DMS53 treated with DMSO at 0.1 percent for 48 hours (cell line): Measurements from ENCODE around the gene STMN1.

ENCODE experiments used
- DNase-seq: peaks from one replicate; lab custom pipeline; 2025; ENCODE audit not compliant: unreplicated experiment; lab: John Stamatoyannopoulos, UW

Gene STMN1

DNA sequence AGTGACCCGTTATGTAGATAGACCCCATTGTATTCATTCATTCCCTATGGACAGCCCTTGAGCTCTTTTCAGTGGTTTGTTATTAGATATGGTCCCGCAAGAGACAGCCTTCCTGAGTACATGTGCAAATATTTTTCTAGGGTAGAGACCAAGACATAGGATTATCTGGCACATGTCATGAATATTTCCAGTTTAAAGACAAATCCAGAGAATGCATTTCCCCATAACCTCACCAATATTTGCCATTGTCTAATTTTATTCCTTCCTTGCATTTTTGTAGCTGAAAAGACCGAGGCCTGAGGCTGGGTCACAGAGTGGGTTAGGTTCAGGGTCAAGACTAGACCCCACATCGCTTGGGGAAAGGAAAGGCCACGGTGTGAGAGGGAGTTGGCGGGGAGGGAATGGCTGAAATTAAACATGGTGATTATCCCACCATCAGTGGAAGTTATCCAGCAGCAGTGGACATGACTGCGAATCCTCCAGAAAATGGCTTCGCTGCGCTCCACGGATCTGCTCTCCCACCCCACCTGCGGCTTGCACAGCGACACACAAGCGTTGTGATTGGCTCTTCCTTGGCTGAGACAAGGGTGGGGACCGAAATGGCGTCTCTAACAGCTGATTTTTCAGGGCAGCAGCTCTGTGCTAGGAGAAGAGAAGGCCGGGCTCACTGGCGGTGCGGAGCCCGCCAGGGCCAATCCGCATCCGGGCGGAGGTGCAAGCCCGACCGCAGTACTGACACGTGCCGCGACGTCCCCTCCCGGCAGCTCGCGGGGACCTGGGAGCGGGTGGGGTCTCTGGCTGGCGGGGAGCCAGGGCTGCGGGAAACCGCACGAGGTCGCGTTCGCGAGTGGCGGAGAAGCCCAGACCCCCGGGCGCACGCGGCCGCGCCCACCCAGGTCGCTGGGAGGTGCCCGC, 16.1 kb upstream of the STMN1 start:
- peak; percentile 16 for DNase-seq

DNA sequence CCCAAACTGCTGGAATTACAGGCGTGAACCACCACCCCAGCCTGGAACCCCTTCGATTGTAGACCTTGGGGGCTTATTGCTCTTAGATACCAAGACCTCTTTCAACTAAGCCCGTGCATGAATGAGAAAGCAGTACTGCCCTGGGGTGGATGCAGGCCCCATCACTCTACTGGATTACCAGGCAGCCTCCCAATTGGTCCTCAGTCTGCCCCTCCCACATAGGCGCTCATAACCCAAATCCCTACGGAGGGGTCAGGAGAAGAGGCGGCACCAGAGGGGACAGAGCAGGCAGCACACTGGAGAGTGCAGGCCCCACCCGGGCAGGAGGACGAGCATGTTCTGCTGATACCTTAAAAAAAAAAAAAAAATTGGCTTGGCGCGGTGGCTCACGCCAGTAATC, 12.4 kb upstream of the STMN1 start:
- no peak for DNase-seq

DNA sequence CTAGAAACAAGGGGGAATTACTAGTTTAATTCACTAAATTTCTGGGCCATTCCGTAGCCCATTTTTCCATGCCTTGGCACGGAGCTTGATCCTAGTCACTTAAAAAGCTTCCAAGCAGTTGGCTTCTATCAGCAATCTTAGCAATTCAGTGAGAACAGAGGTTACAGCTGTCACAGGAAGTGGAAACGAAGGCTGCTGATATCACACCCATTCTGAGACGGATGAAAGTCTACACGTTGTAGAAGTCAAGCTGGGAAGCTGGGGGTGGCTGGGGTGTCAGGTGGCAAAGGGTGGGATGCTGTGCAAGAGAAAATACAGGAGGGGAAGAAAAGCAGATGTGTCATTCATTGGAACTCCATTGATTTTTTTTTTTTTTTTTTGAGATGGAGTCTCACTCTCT, 11.8 kb upstream of the STMN1 start:
- DNase-seq = no peak

DNA sequence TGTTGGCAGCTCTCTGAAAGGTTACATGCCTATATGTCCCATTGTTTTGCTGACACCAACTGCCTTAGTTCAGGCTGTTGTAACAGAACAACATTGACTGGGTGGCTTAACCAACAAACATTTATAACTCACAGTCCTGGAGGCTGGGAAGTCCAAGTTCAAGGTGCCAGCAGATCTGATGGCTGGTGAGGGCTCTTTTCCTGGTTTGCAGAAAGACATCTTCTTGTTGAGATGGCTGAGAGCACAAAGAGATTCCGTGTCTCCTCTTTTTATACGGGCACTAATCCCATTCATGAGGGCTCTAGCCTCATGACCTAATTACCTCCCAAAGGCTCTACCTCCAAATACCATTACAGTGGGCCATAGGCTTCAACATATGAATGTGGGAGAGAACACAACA, 10.2 kb upstream of the STMN1 start:
- DNase-seq = no peak

DNA sequence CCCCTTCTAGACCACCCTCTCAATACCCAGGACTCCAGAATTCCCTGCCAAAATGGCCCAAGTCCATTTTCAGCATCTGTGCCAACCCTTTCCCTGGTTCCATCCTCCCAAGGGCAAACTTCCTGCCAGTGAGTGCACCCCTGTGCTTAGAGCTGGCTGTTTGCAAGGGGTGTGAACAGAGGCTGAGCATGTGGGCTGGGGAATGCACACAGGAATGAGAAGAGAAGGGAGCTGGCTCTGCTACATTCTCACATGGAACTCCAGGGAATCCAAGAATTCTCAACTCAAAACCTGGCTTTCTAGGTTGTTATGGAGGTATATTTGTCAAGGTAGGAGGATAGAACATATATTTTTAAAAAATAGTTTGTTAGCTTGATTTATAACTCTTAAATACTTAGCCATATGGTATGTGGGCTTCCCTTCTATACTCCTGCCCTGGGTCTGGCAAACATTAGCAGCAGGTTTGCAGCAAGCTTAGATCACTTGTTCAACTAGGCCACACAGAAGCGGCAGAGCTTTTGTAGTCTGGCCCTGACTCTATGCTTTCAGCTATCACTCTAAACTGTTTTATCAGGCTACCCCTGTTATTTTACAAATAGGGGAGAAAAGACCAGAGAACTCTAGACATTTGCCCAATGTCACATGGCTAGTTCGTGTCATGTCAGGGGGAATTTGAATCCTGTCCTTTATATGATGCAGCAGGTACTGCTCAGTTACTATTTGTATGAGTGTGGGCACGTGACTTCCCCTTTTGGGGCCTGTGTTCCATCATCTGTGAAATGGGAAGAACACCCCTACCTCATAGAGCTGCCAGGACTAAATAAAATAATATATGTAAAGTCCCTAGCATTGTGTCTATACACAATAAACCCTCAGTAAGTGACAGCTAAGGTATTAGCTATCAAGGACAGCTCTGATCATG, 8.1 kb upstream of the STMN1 start:
- no peak for DNase-seq

DNA sequence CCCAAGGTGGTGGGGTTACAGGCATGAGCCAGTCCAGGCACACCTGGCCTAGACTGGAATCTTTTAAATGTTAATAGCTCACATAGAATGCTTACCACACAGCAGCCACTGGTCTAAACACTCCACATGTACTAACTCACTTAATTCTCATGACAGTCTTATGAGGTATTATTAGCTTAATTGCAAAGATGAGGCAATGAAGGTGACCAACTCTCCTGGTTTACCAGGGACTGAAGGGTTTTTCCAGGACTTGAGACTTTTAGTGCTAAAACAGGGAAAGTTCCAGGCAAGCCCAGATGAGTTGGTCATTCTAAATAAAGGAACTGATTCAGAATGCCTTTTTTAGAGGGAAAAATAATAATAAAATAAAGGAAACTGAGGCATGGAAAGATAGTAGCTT, 7.0 kb upstream of the STMN1 start:
- DNase-seq = no peak

DNA sequence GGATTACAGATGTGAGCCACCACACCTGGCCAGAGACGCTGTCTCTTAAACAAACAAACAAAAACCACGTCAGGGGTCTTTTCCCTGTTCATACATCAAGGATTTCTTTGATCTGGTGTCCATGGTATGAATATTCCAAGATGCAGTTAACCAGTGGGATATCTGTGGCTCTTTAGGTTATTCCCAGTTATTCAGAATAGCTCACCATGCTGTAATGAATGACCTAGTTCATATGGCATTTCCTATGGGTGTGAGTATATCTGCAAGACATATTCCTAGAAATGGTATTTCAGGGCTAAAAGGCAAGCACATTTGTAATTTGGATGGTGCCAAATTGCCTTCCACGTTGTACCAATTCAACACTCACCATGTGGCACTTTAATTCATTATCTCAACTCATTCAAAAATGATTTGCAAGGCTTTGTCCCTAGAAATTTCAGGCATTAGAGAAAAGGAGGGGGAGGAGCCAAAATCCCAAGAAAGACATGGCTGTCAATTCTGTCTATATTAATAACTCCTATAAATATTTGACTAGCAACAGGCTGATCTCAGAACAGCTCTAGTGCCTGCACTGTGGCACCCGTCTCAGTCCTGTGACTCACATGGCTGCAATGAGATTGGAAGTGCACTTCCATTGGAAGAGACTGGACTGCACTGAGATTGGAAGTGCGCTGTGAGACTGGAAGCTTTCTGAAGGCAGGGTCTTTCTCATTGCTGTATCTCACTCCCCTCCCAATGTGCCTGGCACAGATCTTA, 6.0 kb upstream of the STMN1 start:
- no peak for DNase-seq

DNA sequence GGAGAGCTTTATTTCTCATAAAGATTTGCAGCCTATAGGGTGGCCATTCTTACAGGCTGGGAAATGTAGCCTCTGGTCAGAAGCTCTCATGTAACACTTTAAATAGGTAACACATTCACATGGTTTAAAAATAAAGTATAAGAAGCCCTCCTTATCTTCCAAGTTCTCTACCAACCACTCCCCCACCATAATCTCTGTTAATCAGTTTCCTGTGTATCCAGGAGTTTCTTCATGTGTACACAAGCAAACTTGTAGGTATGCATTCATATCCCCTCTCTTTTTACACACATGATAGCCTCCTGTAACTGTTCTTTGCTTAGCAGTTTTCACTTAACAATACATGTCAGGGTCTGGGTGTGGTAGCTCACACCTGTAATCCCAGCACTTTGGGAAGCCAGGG, 4.9 kb upstream of the STMN1 start:
- DNase-seq = no peak

DNA sequence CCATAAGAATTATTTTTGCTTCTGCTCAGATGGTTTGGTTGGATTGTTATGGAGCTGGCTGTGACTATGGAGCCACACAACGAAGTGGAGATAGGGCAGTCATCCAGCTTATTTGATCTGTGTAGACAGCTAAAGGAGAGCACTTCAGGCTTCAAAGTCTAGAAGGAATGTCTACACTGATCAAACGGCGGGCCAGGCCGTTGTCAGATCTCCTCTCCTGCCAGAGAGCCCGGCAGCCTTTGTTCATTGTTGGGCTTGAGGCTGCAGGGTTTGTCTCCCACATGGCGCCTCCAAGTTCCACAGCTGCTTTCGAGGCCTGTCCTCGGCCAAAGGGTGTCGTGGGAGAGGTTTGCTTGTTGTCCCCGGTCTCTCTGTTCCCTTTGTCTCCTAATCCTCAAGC, 2.8 kb upstream of the STMN1 start:
- DNase-seq = no peak

DNA sequence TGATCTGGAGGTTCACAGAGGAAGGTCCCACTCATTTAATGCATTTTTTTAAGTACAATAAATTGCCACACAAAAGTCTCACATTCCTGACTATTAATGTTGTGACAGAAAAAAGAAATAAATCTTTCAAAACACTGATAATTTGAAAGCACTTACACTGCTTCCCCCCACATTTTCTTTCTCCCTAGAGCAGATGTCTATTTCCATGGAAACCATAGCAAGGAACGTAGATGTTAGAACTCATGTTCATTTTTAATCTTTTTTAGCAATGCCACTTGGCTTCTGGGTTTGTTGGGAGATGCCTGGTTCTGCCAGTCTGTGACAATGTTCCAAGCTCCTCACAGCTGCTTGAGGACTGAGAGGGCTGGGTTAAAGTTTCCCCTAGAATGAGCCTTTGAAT, 1.9 kb upstream of the STMN1 start:
- no peak for DNase-seq

DNA sequence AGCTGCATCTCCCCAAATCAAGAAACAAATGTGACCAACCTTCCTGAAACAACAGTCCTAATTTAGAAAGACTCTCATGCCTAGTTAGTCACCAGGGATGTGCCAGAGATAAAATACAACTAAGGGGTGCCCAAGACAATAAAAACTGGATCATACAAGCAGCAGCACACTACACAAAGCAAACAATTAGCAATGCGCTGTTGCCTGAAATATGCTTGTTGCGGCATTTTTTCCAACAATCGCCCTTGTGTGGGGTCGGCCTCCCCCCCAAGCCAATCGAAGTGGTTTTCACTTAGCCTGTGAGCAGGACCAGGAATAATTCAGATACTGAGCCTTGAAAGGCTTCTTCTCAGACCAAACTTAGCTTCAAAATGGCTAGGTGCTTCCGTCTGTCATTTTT, 1.4 kb upstream of the STMN1 start:
- DNase-seq = no peak

DNA sequence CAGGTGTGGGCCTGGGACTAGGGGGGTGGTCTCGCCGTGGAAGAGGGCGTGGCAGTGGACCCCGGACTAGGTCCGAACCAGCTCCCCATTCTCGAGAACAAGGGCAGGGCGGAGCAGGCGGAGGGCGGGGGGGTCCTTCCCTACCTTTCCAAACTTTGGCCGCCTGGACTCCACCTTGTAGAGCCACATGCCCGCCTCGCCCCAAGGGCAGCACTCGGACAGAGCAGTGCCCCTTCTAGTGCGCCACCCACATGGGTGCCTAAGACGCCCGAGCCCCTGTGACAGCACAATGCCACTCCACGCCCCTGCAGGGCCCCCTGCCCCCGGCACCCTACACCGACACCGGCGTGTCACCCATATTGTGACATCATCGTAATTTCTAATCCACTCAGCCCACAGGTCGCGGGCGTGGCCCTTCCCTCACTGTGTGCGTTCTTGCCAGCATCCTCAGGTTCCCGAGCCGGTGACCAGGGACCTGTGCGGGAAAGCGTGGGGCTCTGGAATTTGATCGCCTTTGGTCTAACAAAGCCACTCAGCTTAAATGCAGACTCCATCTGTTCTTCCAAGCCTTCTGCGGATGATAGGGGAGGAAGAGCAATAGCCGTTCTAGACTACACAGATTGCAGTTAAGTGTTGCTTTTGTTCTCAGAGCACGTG, 553 bp upstream of the STMN1 start:
- DNase-seq = peak; percentile 15

DNA sequence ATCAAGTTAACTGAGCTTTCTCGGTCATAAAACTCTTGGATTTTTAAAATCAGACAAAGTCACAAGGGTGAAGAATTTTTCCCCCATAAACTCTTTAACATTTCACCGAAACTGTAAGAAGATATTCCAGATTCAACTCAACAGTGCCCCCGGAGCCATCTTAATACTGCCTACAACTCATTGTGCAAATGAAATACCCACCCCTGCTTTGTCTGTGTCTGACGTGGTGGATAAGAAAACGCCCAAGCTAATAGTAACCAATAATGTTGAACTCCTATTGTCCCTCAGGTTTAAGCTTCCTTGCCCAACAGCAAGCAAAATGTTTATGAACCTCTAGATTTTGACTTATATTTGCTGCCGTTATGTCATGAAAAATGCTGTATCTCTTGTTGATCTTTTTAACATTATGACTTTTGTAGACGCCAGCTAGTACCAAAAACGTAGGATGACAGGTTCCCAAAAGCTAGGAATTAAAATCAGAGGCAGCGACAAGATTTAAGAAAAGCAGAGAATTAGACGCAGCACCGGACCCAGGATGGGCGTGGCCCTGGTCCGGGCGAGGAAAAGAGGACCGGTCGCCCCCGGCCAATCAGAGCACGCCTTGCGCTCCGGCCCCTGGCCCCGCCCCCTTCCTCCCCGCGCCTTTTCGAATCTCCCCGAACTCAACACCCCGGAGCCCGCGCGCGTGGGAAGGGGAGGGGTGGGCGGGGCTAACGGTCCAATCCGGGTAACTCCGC, 1.1 kb downstream of the STMN1 start:
- DNase-seq = peak; percentile 83

DNA sequence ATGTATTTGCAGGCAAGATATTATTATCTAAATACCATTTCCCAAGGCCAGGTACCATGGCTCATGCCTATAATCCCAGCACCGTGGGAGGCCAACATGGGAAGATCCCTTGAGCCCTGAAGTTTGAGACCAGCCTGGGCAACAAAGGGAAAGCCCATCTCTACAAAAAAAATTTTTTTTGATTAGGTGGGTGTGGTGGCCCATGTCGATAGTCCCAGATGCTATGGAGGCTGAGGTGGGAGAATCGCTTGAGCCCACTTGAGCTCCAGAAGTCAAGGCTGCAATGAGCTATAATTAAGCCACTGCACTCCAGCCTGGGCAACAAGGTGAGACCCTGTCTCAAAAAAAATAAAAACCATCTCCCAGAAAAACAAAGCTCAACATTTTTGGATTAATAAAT, 2.2 kb downstream of the STMN1 start:
- DNase-seq = no peak

DNA sequence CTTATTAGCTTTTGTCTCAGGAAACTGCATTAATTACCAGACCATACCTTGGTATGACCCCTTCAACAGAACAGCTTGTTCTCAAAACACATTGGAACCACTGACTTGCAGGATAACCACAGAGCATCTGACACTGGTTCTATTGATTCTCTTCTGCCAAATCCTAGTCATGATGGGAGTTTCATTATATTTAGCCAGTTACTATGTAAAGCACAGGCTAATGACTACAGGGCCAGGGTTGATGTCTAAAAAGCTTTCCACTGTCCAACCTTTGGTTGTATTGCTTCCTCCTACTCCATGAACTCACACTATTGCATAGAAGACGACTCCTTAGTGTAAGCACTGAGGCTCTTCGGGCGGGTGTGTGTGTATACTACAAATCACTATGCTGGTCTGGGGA, 3.8 kb downstream of the STMN1 start:
- no peak for DNase-seq

DNA sequence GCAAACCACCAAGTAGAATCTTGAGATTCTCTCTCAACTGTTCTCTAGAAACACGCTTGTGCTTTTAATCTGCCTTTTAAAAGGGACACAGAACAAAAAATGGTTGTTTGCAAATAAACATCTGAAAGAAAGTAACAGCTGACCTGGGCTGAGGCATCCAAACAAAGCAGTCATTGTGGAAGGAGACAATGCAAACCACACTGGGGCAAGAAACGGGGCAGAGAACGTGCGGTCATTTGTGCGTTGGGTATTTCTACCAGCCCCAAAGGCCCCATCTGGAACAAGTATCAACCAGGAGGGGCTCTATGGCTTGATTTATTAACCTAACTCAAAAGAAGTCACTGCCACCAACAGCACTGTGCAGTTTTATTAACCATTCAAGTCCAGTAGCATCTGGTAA, 6.0 kb downstream of the STMN1 start:
- no peak for DNase-seq

DNA sequence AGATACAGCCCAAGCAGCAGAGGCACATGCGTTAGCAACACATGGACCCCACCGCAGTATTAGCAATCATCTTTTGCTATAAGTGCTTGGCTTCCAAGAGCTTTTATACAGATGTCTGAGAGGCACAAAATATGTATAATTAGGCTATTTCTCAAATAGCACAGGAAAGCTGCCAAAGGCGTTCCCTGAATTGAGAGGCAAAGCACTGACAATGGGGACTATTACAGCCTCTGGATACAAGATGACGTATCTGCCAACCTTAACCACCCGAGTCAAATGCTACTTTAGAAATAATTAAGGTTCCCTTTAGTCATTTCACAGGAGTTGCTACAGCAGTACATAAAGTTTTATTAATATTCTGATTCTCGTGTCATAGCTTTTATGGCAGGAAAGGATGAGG, 6.4 kb downstream of the STMN1 start:
- DNase-seq = no peak

DNA sequence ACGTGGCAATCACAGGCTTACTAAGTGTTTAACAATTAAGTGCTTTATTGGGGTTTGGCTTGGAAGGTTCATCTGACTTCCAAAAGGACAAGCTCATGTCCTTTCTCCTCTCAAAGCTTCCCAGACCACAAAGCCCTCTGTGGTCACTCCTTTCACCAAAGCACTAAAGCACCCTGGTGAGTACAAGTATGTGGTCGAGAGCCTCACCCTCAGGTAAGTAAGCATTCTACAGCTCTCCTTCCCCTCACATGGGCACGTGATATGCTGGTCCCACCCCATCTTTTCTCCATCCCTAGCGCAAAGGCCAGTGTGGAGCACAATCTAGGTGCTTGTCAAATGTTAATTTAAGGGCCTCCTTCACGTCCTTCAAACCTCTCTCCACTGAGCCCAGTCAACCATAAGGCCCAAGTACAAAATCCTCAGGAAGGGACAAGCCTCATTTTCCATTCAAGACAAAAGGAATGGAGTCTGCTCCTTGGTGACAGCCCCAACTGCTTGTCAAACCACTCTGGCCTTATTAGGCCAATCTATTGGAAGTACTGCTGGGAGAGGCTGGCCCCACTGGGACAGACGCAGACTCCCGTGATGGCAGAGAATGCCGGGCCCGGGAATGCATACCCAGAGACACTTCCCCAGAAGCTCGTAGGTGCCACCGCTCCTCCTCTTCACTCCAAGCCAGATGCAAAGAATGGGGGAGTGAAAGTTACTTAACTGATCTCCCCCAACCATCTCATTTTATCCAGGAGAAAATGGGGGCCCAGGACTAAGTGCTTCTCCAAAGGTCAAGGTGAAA, 7.8 kb downstream of the STMN1 start:
- DNase-seq = no peak

DNA sequence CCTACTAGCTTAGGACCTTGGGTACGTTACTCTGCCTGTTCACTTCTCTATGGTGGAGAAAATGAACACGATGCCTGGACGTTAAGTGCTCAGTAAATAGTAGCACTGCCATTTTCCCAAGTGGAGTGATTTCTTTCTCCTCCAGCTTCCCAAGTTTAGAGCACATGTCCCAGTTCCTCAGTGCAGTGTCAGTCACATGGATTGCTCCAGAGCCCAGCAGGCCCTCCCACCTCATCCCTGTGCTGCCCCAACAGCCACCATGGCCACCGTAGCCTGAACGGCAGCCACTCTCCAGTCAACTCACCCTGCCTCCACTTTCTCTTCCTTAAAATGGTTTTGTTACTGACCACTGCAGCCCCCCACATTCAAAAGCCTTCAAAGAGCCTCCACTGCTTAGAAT, 8.5 kb downstream of the STMN1 start:
- DNase-seq = no peak
